H9 (cell line): ENCODE data around the gene EFCC1. TPM values are rescaled to one million over a fixed set of nuclear protein-coding genes. Genes with fewer than 3 reads are reported as not detected.

Experiments used
- DNase-seq: peaks from one replicate; pipeline ENCODE4 v3.0.0-alpha.2; 2017
- H2AFZ ChIP-seq: one replicate; pipeline ENCODE4 v1.6.1; 2013; ENCODE audit warnings: mild to moderate bottlenecking, low read length, control low read depth, moderate library complexity
- H2AK5ac ChIP-seq: 2 replicates; pipeline ENCODE4 v1.6.1; 2013; ENCODE audit warnings: low read length, control low read depth, mixed read lengths; ENCODE audit not compliant: insufficient read length
- H2BK120ac ChIP-seq: one replicate; pipeline ENCODE4 v1.6.1; 2013; ENCODE audit warnings: low read depth, mild to moderate bottlenecking, low read length, control low read depth, inconsistent platforms; ENCODE audit not compliant: poor library complexity, severe bottlenecking
- H2BK12ac ChIP-seq: 2 replicates; pipeline ENCODE4 v1.6.1; 2013; ENCODE audit warnings: low read length, control low read depth, mixed read lengths, low read depth; ENCODE audit not compliant: insufficient read length
- H2BK15ac ChIP-seq: 2 replicates; pipeline ENCODE4 v1.6.1; 2013; ENCODE audit warnings: low read depth, low read length, control low read depth
- H2BK20ac ChIP-seq: one replicate; pipeline ENCODE4 v1.6.1; 2013; ENCODE audit warnings: low read depth, mild to moderate bottlenecking, low read length, control low read depth, inconsistent platforms; ENCODE audit not compliant: poor library complexity, severe bottlenecking
- H2BK5ac ChIP-seq: 2 replicates; pipeline ENCODE4 v1.6.1; 2013; ENCODE audit warnings: low read length, control low read depth, mixed read lengths; ENCODE audit not compliant: insufficient read length
- H3K14ac ChIP-seq: 2 replicates; pipeline ENCODE4 v1.6.1; 2013; ENCODE audit warnings: low read length, control low read depth; ENCODE audit not compliant: insufficient read depth
- H3K18ac ChIP-seq: 2 replicates; pipeline ENCODE4 v1.6.1; 2013; ENCODE audit warnings: low read depth, mild to moderate bottlenecking, mixed read lengths, low read length, control low read depth; ENCODE audit not compliant: insufficient read length
- H3K23ac ChIP-seq: 2 replicates; pipeline ENCODE4 v1.6.1; 2013; ENCODE audit warnings: low read length, control low read depth, mixed read lengths, low read depth; ENCODE audit not compliant: insufficient read length
- H3K23me2 ChIP-seq: 2 replicates; pipeline ENCODE4 v1.6.1; 2013; ENCODE audit warnings: low read depth, mild to moderate bottlenecking, mixed read lengths, low read length, control low read depth; ENCODE audit not compliant: insufficient read length, poor library complexity, severe bottlenecking
- H3K27ac ChIP-seq: 2 replicates; pipeline ENCODE4 v1.5.1; 2013; ENCODE audit warnings: low read length, control low read depth, mixed read lengths, low read depth; ENCODE audit not compliant: insufficient read length
- H3K27me3 ChIP-seq: 2 replicates; pipeline ENCODE4 v1.6.1; 2013; ENCODE audit warnings: low read length, control low read depth, inconsistent platforms; ENCODE audit not compliant: insufficient read depth
- H3K4ac ChIP-seq: 2 replicates; pipeline ENCODE4 v1.6.1; 2013; ENCODE audit warnings: low read depth, mild to moderate bottlenecking, control low read depth, inconsistent platforms, low read length, moderate library complexity
- H3K4me1 ChIP-seq: 2 replicates; pipeline ENCODE4 v1.6.1; 2013; ENCODE audit warnings: low read length, control low read depth, inconsistent platforms; ENCODE audit not compliant: insufficient read depth
- H3K4me2 ChIP-seq: 2 replicates; pipeline ENCODE4 v1.6.1; 2013; ENCODE audit warnings: low read length, control low read depth, mixed read lengths; ENCODE audit not compliant: insufficient read length, insufficient read depth
- H3K56ac ChIP-seq: 2 replicates; pipeline ENCODE4 v1.6.1; 2013; ENCODE audit warnings: low read depth, mild to moderate bottlenecking, mixed read lengths, low read length, control low read depth; ENCODE audit not compliant: insufficient read length
- H3K79me1 ChIP-seq: 2 replicates; pipeline ENCODE4 v1.6.1; 2013; ENCODE audit warnings: low read depth, mild to moderate bottlenecking, moderate library complexity, low read length, control low read depth, inconsistent platforms; ENCODE audit not compliant: insufficient read depth, poor library complexity, severe bottlenecking
- H3K79me2 ChIP-seq: 2 replicates; pipeline ENCODE4 v1.6.1; 2013; ENCODE audit warnings: low read length, control low read depth, inconsistent platforms; ENCODE audit not compliant: insufficient read depth
- H3K9ac ChIP-seq: 2 replicates; pipeline ENCODE4 v1.6.1; 2013; ENCODE audit warnings: low read length, control low read depth, mixed read lengths; ENCODE audit not compliant: insufficient read length; ENCODE audit errors: extremely low read depth
- H3K9me3 ChIP-seq: one replicate; pipeline ENCODE4 v1.6.1; 2013; ENCODE audit warnings: low read depth, low read length, inconsistent platforms; ENCODE audit not compliant: control insufficient read depth
- H3T11ph ChIP-seq: one replicate; pipeline ENCODE4 v1.6.1; 2013; ENCODE audit warnings: mild to moderate bottlenecking, low read length, control low read depth, inconsistent platforms
- H4K20me1 ChIP-seq: one replicate; pipeline ENCODE4 v1.6.1; 2013; ENCODE audit not compliant: control insufficient read depth, insufficient read length, insufficient read depth
- H4K5ac ChIP-seq: 2 replicates; pipeline ENCODE4 v1.6.1; 2013; ENCODE audit warnings: low read depth, mild to moderate bottlenecking, mixed read lengths, low read length, control low read depth; ENCODE audit not compliant: insufficient read length
- H4K8ac ChIP-seq: replicated peaks from 2 replicates; pipeline ENCODE4 v1.6.1; 2013; ENCODE audit warnings: low read length, control low read depth, mixed read lengths, low read depth; ENCODE audit not compliant: insufficient read length
- H4K91ac ChIP-seq: 2 replicates; pipeline ENCODE4 v1.6.1; 2013; ENCODE audit warnings: low read depth, mild to moderate bottlenecking, moderate library complexity, mixed read lengths, low read length, control low read depth; ENCODE audit not compliant: insufficient read length
- H3K27ac Mint-ChIP-seq, 3 experiments: 2 replicates in 2 of 3; 3 replicates in 1 of 3; pipeline ENCODE4 v1.8.0; 2020 to 2021; ENCODE audit warnings: mixed read lengths in 3 of 3, mild to moderate bottlenecking in 1 of 3, moderate library complexity in 1 of 3
- H3K27me3 Mint-ChIP-seq: 2 replicates; pipeline ENCODE4 v1.8.0; 2021; ENCODE audit warnings: low read depth, mild to moderate bottlenecking, moderate library complexity, mixed read lengths
- H3K36me3 Mint-ChIP-seq, 3 experiments: 2 replicates in 2 of 3; 3 replicates in 1 of 3; pipeline ENCODE4 v1.8.0; 2020 to 2021; ENCODE audit warnings: low read depth in 3 of 3, mixed read lengths in 3 of 3; ENCODE audit not compliant: insufficient read depth in 1 of 3
- H3K4me1 Mint-ChIP-seq, 2 experiments: 2 replicates each; pipeline ENCODE4 v1.8.0; 2020; ENCODE audit warnings: mixed read lengths in 2 of 2
- H3K4me3 Mint-ChIP-seq, 2 experiments: 2 replicates in 1 of 2; 3 replicates in 1 of 2; pipeline ENCODE4 v1.8.0; 2020 to 2021; ENCODE audit warnings: mild to moderate bottlenecking in 2 of 2, mixed read lengths in 2 of 2, moderate library complexity in 1 of 2
- H3K9me3 Mint-ChIP-seq, 2 experiments: 2 replicates in 1 of 2; 3 replicates in 1 of 2; pipeline ENCODE4 v1.8.0; 2020; ENCODE audit warnings: mild to moderate bottlenecking in 2 of 2, mixed read lengths in 2 of 2, moderate library complexity in 1 of 2
- WGBS: extraction: QIAGEN DNeasy Blood & Tissue Kit; methylation state at CpG from one replicate; pipeline ENCODE4 v1.1.7; 2013; ENCODE audit warnings: missing lambda C conversion rate, low lambda C conversion rate, mixed read lengths; ENCODE audit not compliant: insufficient read length; ENCODE audit errors: extremely low coverage; 5-methylcytosine and 5-hydroxymethylcytosine counted together
- total RNA-seq: library from RNA; stranded (reverse); gene quantifications from 2 replicates; pipeline ENCODE4 v1.2.1, GENCODE V29; 2021
- TF ChIP-seq, protein P1 (sequence below): fragments of 200-600 bp; sonication (generic); conservative IDR thresholded peaks from 3 replicates; pipeline ENCODE4 v1.8.0; 2021; ENCODE audit warnings: antibody characterized with exemption, mild to moderate bottlenecking

EFCC1 gene
- total RNA-seq, 1 experiment from 2014 or later, result 0.09 TPM

DNA sequence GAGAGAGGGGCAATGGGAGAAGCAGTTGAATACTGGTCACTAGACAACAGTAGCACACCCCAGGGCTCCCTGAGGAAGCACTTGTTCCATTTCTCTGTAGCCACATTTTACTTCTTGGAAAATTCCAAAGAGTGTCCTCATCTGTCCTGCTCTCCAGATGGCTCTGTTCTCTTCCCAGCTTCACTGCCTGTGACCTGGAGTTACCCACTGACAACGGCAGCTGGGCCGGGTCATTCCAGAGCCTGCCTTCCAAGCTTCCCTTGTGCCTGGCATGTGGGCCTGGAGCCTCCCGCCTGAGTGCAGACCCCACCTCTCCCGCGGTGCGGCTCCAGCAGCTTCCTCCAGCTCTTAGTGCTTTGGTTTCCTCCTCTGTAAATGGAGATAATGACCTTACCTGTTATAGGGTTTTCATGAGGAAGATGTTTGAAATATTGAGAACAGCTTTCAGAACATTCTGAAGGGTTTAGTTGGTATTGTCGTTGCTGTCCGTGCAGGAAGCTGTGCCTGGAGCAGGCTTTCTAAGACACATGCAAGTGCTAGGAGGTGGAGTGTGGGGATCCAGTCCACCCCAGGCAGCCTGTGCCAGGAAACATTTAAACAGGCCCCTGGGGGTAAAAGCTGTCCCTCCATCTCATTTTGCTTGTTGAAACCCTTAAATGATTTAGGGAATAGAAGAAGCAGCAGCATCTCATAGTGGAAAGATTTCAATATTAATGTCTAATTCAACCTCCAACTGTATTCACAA, 24.8 kb downstream of the EFCC1 start:
- H2BK15ac ChIP-seq, result no peak overlapping the region; the same call in 1 of the 2 replicates
- Mint-ChIP-seq H3K4me1 (peaks cover 2 to 5% of the 10 kb centered on the region in 2 experiments; a peak in 3 of 4 replicates), H3K36me3 (peaks cover 0 to 3% (median 0%) of the 10 kb centered on the region in 3 experiments; a peak in 1 of 7 replicates), H3K27ac (no peak overlapping the region), H3K27me3 (peaks cover 70% of the 10 kb centered on the region), H3K9me3 (peaks cover 0 to 3% of the 10 kb centered on the region in 2 experiments; a peak in 2 of 5 replicates), H3K4me3 (no peak overlapping the region; a peak in 1 of 5 replicates)
- H2BK20ac ChIP-seq, result no peak overlapping the region
- H3K4ac ChIP-seq, result no peak overlapping the region
- H3K23ac ChIP-seq, result no peak overlapping the region
- H3K14ac ChIP-seq, result no peak overlapping the region
- H2AFZ ChIP-seq, result no peak overlapping the region
- no peak overlapping the region for H3K9ac ChIP-seq
- H3K23me2 ChIP-seq, result no peaks in the 10 kb centered on the region
- H4K20me1 ChIP-seq, result no peaks in the 10 kb centered on the region
- H4K5ac ChIP-seq, result no peak overlapping the region
- no peak overlapping the region for H3K4me2 ChIP-seq
- TF ChIP-seq, protein P1, sequence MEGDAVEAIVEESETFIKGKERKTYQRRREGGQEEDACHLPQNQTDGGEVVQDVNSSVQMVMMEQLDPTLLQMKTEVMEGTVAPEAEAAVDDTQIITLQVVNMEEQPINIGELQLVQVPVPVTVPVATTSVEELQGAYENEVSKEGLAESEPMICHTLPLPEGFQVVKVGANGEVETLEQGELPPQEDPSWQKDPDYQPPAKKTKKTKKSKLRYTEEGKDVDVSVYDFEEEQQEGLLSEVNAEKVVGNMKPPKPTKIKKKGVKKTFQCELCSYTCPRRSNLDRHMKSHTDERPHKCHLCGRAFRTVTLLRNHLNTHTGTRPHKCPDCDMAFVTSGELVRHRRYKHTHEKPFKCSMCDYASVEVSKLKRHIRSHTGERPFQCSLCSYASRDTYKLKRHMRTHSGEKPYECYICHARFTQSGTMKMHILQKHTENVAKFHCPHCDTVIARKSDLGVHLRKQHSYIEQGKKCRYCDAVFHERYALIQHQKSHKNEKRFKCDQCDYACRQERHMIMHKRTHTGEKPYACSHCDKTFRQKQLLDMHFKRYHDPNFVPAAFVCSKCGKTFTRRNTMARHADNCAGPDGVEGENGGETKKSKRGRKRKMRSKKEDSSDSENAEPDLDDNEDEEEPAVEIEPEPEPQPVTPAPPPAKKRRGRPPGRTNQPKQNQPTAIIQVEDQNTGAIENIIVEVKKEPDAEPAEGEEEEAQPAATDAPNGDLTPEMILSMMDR, result no peak
- no peak overlapping the region for H2BK5ac ChIP-seq
- DNase-seq, result no peak
- no peaks in the 10 kb centered on the region for H3K79me2 ChIP-seq
- no peaks in the 10 kb centered on the region for H3K4me1 ChIP-seq
- H2AK5ac ChIP-seq, result no peak overlapping the region
- H3K27me3 ChIP-seq, result peaks cover 3% of the 10 kb centered on the region; the same call in 1 of the 2 replicates
- H3K27ac ChIP-seq, result no peak overlapping the region
- H4K91ac ChIP-seq, result no peak overlapping the region
- H3K79me1 ChIP-seq, result no peaks in the 10 kb centered on the region
- no peak overlapping the region for H4K8ac ChIP-seq
- no peaks in the 10 kb centered on the region for H3K9me3 ChIP-seq
- H3K18ac ChIP-seq, result no peak overlapping the region
- H2BK12ac ChIP-seq, result no peak overlapping the region
- WGBS, result no CpG with 5 or more reads among the region's 8 CpGs
- no peak overlapping the region for H2BK120ac ChIP-seq
- no peak overlapping the region for H3K56ac ChIP-seq
- no peak overlapping the region for H3T11ph ChIP-seq
